Measurements from ENCODE around the gene CRABP2.

Gene CRABP2

DNA sequence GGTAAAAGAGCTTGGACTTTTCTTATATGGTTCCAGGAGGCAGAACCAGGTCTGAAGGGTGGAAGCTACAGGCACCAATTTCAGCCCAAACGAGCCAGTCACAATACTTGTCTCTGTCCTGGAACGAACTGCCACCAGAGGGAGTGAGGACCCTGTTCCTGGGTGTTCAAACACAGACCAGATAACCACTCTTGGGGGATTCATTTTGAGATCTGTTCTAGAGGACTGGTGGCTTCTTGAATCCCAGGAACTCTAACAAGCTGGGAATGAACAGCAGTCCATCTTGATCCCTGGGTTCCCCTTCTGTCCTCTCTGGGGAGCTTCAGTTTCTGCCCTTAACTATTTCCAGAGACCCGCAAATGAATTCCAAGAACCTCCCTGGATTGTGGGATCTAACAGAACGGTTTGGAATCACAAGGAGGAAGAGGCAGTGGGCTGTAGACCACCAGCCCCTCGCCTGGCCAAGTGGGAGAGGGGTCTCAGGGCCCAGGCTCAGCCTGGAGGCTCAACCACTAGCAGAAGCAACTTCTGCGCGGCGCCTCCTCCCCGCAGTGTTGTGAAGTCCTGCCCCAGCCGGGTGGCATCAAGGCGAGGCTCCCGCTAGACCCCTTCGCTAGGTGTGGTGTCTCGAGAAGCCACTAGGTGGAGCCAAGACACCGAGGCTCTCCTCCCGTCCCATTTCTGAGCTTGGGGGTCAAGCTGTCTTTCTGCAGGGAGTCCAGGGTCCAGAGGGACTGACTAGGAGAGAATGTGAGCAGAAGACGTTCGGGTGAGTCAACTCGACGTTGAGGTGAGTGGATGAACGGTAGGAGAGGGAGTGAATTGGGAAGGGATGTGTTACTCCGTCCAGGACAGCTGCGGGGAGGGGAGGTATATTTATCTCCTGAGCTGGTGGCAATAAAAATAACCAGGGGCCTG, 16.1 kb downstream of the CRABP2 start:
- peak; percentile 71 for DNase-seq

DNA sequence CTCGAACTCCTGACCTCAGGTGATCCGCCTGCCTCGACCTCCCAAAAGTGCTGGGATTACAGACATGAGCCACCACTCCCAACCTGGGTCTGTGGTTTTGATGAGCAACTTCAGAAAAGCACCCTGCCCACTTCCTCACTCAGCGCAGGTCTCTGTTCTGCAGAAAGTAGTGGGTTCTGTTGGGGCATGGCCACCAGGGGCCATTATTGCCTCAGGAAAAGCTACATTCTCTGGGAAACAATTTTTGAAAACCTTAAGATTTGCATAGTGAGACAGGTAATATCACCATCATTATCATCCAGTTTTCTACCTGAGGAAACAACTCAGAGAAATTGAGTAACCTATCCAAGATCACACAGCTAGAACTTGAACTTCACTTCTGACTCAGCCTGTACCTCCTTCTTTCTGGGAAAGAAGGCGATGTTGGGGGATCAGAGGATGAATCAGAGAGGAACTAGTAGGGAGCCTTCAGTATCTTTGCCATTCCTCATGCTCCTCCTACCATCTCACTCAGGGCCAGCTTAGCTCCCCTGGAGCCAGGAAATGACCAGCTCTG, 21.1 kb downstream of the CRABP2 start:
- DNase-seq: peak; percentile 42

DNA sequence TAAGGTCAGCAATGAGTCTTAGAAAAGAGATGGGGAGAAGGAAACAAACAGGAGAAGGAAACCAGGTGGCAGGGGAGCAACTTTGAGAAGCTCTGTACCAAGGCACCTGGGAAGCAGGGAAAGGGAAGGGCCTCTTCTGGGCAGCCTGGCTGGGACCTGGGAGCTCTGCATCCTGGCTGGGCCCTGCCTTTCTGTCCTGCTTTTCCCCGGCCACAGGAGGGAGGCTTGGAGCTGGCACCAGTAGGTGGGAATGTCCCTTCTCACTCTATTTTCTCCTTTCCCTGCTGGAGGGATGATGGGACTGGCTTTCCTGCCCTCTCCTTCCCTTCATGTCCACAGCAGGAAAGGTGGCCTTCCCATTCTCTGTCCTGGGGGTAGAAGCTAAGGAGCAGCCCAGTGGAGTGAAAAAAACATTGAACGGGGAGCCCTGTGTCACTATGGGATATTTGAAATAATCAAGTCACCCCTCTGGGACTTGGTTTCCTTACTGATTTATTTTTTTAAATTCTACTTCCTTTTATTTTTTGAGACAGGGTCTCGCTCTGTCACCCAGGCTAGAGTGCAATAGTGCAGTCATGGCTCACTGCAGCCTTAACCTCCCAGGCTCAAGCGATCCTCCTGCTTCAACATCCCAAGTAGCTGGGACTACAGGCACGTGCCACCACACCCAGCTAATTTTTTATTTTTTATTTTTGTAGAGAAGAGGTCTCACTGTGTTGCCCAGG, 23.1 kb downstream of the CRABP2 start:
- no peak for DNase-seq

DNA sequence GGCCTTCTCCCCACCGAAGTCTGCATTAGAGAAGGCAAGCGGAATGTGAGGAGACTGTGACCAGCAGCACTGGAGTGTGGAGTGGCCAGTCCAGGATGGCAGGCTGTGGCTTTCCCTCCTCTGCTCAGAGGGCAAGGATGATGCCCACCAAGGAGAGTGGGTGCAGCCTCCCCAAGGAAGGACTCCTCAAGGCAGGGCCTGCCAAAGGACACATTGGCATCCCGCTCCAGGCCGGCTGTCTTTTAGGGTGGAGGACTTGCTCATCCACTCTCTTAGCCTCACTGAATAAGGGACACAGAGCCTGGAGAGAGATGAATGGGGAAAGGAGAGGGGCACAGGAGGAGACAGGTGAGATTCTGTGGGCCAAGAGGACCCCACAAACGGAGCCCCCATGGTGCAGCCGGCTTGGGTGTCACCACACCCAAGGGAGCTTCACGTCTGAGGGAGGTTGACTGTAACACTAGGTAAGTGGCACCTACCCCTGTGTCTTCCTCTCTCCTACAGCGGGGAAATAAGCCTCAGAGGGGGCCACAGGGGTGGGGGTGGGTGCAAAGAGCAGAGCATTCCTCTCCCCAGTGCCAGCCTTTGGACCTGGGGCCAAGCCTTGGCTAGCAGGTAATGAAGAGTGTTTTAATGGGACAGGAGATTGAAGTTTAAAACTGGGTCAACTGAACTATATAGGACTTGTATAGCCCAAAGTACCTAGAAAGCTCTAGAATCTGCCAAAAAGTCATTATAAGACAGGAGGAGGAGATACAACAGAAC, 24.0 kb downstream of the CRABP2 start:
- no peak for DNase-seq

DNA sequence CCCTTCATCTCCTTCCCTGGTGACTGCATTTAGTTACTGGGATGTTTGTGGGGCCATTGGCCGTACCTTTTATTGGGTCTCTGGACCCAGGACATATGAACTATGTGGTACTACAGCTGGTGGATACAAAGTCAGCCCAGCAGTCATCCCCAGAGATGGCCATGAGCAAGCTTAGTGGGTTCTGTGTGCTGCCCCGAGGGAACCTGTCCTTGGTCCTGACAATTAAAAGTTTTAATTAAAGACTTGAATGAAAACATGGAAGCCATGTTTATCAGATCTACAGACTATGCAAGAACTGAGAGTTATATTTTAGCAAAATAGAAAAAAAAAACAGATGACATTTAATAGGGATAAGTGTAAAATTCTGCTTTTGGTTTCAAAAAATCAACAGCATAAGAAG, 25.3 kb downstream of the CRABP2 start:
- no peak for DNase-seq

DNA sequence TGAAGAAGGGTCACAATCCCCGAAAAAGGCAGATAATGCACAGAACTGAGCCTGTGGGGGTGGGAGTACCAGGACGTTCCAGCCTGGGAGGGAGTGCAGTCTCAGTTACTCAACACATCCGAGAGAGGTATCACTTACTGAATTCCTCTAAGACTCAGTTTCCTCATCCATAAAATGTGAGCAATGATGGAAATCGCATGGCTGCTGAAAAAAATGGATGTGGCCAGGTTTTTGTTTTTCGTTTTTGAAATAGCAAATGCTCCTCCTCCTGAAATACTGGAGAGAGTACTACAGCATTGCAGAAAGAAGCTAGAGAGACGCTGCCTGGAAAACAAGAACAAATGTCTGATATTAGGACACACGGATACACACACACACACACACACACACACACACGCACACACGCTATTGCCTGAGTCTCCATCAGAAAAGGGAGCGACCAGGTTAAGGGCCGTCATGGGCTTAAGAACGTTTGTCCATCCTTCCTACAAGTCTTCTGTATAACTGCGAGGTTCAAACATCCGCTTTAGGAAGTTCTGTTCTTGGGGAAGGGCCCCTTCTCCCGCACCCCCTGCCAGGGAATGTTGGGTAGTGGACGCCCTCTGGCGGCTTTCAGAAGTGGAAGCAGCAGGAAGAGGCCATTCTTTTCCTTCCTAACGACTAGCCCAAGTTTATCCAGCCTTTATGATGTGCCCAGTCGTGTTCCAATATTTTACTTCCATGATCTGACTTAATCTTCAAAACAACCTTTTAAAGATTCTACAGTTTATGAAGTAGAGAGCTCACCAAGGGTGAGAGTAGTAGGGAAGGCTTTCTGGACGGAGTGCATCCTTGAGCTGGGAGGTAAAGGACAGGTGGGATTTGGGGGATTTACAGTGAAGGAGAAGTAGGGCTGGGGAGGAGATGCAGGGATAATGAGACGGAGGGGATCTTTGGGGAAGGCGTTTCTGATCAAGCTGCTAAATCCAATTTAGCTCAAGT, 27.5 kb downstream of the CRABP2 start:
- DNase-seq: peak; percentile 23

DNA sequence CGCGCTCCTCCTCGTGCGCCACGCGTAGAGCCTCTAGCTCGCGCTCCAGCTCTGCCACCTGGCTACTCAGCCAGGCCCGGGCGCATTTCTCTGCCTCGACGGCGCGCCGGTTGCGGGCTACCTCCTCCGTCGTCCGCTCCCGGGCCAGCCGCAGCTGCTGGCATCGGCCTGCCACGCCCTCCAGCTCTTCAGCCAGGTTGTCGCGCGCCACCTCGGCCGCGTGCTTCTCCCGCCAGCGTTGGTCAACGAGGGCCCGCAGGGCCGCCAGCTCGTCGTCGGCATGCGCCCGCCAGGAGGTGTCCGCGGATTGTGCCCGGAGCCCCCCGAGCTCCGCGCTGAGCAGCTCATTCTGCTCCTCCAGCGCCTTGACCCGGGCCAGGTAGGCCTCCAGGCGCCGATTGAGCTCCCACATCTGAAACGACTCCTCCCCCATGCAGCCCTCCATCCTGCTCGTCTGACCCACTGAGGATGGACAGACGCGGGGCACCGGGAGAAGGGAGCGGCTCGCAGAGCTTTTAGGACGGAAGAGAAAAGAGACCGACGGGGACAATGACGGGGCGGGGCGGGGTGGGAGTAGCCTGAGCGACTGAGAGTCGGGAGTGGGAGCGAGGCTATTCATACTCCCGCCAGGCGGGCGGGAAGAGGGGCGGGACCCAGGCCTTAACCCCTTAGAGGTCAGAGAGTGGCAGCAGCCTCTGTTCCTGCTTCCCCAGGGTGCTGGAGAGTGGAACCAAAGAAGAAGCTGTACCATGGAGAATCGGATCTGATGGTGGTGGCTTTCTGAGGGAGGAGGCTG, 28.4 kb downstream of the CRABP2 start, which contains the start of gene NES:
Gene NES (minus strand): TSS at position 588 of the 796 bp plus-strand sequence. CDS start 143 bp downstream, at position 445.
- DNase-seq: no peak

DNA sequence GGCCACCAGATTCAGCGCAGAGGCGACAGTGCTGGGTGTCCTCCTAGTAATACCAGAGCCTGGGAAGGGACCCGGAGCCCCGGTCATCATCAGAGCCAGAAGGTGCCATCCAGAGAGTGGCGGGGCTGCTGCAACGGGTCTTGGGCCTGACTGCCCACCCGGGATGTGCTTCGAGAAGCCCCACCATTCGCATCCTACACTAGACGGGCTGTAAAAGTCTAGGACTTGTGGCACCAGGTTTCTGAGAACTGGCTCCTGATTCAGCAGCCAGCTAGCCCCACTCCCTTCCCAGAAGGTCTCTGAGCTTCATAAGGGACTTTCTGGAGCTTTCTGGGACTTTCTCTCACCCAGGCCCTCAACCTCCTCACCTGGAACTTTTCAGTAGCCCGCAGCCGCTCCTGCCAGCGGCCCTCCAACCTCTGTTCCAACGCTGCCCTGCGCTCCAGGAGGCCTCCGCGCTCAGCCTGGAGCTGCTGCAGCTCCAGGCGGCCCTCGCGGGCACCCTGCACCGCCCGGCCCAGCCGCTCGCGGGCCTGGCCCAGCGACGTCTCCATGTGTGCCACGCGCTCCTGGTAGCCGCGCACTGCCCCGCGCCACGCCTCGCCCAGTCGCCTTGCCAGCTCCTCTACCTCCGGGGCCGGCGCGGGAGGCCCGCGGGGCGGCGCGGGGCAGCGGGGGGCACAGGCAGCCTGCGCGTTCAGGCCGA, 29.1 kb downstream of the CRABP2 start:
- no peak for DNase-seq

DNA sequence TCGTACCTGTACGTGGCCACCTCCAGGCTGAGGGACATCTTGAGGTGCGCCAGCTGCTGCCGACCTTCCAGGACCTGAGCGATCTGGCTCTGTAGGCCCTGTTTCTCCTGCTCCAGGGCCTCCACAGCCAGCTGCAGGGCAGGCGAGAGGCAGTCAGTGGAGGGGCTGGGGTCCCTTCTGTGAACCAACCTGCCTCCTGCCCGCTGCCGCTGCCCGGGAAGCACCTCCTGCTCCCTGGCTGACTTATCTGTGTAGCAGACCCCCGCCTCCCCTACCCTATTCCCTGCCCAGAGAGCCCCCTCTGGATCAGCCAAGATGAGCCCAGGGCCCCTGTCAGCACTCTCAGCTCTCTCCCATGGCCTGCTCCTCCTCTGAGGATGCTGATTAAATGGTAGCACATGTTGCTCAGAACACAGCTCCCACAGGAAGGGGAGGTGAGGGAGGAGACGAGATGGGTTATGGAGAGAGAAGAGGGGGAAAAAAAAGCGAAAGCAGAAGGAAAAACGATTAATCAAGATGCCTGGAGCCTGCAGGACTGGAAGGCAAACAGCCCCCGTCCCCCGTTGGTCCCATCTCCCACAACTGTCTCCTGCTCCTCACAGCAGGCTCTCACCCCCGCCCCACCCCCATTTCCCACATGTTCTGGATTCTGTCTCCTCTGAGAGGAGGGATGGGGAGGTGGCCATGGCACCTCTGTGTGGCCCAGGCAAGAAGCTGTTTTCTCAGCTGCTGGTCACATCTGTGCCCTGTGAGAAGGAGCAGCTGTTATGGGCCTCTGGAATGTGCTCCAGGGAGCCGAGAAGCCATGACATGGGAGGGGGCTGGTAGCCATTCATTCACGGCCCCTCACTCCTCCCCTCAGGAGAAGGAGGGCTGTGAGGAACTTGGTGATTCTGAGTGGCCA, 29.9 kb downstream of the CRABP2 start:
- no peak for DNase-seq

DNA sequence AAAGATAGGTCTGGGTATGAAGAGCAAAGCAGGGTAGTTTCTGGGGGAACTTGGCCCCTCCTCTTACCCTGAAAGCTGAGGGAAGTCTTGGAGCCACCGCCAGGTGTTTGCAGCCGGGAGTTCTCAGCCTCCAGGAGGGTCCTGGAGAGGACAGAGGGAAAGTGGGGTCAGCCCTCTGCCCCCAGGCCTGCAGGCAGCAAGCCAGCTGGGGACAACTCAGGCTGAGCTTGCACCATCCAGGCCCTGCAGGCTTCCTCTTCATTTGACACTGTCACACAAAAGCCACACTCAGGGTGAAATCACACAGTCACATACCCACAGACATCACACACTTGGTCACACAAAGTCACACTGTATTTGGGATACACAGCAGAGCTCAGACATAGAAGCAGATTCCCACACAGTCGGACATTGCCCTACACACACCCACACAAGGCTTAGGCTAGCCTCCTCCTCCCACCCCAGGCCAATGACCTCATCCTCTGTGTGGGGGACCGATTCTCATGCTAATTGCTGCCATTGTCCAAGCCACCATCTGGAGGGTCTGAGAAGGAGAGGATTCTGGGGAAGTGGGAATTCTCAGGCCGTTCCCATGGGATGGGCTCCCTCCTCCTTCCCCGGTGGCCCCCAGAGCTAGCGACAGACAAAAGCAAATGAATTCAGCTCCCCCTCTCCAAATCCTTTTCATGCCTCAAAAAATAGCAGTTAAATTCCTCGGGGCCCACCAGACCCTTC, 31.8 kb downstream of the CRABP2 start:
- DNase-seq: no peak

DNA sequence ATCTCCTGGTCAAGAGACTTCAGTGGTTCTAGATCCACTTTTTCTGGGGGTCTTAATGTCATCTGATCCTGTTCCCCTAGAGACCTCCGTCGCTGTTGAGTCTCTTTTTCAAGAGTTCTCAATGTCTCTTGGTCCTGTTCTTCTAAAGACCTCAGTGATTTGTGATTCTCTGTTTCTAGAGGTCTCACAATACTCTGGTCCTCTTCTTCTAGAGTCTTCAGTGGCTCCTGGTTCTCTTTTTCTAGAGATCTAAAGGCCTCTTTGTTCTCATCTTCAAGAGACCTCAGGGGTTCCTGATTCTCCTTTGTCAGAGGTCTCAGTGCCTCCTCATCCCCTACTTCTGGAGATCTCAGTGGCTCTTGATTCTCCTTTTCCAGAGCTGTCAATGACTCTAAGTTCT, 33.6 kb downstream of the CRABP2 start:
- DNase-seq: no peak

DNA sequence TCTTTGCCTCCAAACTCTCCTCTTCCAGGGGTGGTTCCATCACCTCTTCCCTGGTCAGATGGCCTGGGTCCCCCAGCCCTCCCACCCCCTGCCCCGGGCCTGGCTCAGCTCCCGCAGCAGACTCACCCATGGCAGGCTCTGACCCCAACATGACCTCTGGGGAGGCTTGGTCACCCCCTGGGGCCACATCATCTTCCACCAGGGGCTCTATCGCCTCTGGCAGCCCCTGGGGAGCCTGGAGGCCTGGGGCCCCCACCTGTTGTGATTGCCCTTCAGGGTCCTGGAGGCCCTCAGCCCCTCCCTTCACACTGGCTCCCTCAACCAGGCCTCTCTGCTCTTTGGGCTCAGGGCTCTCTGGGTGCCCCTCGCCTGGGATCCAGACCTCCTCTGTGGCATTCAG, 34.6 kb downstream of the CRABP2 start:
- no peak for DNase-seq

DNA sequence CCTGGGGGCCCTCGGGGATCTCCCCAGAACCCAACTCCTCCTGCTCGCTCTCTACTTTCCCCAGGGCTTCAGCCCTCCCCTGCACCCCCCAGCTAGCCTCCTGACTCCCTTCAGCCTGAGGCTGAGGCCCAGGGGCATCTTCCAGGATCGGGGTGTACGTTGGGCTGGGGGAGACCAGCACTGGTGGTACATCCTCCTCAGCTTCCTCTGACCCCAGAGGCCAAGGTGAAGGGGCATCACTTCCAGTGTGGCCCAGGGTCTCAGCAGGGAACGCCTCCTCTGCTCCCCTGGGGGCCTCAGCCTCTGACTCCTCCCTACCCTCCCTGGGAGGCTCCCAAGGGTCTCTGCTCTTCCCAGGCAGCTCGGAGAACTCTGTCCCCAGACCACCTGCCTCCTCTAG, 35.0 kb downstream of the CRABP2 start:
- DNase-seq: no peak

DNA sequence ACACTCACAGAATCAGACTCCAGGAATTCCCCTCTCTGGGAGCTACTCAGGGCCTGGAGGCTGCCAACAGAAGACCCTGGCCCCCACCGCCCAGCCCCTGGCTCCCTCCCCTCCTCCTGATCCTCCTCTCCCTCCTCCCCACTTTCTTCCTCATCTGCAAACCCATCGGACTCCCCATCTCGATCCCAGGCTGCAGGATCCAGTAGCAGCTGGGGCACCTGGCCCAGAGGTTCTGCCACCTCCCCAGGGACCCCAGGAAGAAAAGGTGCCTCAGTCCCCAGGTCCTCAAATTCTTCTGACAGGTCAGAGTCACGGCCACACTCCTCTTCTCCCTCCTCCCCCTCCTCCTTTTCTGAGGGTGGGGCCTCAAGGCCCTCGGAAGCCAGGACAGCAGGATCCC, 35.6 kb downstream of the CRABP2 start:
- DNase-seq: no peak

DNA sequence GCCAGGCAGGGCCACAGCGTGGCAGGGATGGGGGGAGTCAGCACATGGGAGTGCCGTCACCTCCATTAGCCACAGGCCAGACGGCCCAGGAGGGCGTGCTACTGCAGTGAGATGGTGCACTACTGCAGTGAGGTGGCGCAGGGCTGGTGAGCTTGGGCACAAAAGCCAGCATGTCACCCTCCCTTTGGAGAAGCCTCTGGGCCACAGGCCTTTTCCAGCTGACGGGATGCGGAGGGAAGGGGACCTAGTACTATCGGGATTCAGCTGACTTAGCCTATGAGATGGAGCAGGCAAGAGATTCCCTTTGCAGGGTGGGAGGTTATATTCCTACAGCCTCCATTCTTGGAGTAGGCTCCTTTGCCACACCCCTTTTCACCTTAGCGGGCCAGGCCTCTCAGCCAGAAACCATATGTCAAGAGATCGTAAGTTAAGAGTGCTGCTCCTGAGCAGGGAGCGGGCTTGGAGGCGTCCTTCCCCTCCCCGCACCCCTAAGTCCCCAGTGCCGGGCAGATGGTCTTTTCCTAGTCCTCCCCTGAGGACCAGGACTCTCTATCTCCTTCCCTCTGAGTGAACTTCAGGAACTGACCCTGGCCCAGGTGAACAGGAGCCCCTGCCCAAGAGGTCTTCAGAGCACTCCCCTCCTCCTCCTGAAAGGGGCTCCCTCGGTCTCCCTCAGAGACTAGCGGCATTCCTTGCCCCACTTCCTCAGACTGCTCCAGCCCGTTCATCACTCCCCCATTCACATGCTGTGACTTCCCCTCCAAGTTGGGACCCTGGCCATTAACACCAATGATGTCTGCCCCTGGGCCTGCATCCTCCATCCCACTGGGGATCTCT, 36.4 kb downstream of the CRABP2 start:
- DNase-seq: no peak

DNA sequence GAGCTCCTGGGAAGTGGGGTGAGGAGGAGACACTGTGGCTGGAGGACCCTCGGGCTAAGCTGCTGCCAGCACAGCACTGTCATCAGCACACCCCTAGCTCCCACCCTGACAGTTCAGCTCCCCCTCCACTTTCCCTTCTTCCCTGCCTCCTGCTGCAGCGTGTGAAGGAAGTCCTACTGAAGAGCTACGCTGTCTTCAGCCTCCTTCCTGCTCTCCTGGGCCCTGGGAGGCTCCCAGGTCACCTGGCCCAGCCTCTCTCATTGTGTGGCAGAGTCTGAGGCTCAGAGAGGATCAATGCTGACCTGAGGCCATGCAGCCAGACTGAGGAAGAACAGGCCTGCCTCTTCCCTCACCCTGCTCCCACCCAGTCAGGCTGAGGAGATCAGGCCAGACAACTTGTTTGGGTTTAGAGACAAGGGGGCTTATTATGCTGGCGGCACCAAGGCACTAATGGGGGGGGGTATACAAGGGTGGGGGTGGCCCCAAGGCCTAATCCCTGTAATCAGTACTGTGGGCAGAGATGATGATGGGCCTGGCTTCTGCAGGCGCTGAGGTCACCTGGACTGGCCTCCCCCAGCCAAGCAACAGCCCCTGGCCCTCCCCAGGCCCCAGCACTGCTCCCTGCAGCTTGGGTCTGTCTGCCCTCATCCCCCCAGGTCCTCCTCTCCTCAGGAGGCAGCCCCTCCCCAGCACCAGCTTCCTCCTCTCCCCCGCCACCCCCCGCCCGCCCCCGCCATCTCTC, 37.2 kb downstream of the CRABP2 start:
- DNase-seq: no peak

DNA sequence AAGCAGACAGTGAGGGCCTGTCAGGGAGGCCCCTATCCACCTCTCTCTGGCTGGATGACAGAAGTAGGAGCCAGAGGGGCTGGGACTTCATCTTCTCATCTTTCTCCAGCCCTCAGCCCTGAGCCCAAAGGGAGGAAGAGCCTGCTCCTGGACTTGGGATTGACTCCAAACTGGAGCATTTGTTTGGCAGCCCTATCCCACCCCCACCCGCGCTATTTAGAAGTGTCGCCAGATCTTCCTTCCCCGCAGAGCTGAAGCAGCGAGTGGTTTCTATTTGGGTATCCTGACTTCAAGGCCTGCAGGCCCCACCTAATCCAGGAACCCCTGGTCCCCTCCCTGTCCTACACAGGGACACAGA, 37.8 kb downstream of the CRABP2 start:
- no peak for DNase-seq

Measured in CD4-positive, alpha-beta T cell treated with Interleukin-4 for 4 hours (primary cell).